ACC112 (cell line): Measurements from ENCODE around the gene CPSF4.

Experiments used
- H2AFZ ChIP-seq: fragments of 200-600 bp; sonication (generic); one replicate; pipeline ENCODE4 v1.6.0; 2017; ENCODE audit warnings: antibody characterized with exemption, low read length; ENCODE audit not compliant: unreplicated experiment
- H3K27ac ChIP-seq: fragments of 200-600 bp; sonication (generic); 2 replicates; pipeline ENCODE4 v1.5.1; 2014; ENCODE audit warnings: low read depth, mild to moderate bottlenecking, antibody characterized with exemption, low read length, moderate library complexity
- H3K27me3 ChIP-seq: fragments of 200-600 bp; sonication (generic); 2 replicates; pipeline ENCODE4 v1.6.1; 2014; ENCODE audit warnings: mild to moderate bottlenecking, antibody characterized with exemption, low read length, moderate library complexity, mixed read lengths; ENCODE audit not compliant: insufficient read depth
- H3K36me3 ChIP-seq: fragments of 200-600 bp; sonication (generic); 2 replicates; pipeline ENCODE4 v1.6.1; 2016; ENCODE audit warnings: mild to moderate bottlenecking, antibody characterized with exemption, low read length, moderate library complexity, mixed read lengths; ENCODE audit not compliant: insufficient read depth
- H3K4me1 ChIP-seq: fragments of 200-600 bp; sonication (generic); one replicate; pipeline ENCODE4 v1.6.1; 2016; ENCODE audit warnings: low read length, mixed read lengths; ENCODE audit not compliant: insufficient read depth, unreplicated experiment, control insufficient read depth
- H3K4me3 ChIP-seq: fragments of 200-600 bp; sonication (generic); 2 replicates; pipeline ENCODE4 v1.5.1; 2014; ENCODE audit warnings: mild to moderate bottlenecking, low read depth, low read length
- H3K79me2 ChIP-seq: fragments of 200-600 bp; sonication (generic); one replicate; pipeline ENCODE4 v1.6.0; 2016; ENCODE audit warnings: low read length; ENCODE audit not compliant: control insufficient read depth, unreplicated experiment, insufficient read depth

The CPSF4 gene

DNA sequence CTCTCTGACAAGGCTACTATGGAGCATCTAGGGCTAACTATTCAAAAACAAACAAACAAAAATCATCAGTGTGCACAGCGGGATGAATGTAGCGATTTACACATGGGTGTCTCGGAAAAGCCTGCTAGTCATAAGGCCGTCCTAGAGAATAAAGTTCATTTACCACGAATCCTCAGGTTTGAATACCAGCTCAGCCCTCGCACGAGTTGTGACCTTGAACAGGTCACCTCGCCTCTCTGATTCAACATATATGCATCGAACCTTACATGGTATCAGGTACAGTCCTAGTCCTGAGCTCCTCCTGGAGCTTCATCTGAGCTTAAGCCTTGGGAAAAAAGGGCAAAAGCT is 26.7 kb downstream of the CPSF4 start:
- peaks cover 57% of the 10 kb centered on the region for H3K79me2 ChIP-seq

GRCh38 chr7:99468336-99468918 is 29.7 kb downstream of the CPSF4 start:
- Histone ChIP-seq H3K27ac (no peak overlapping the region), H3K4me1 (no peaks in the 10 kb centered on the region), H3K36me3 (peaks cover 5% of the 10 kb centered on the region; the same call in 1 of the 2 replicates), H3K27me3 (no peaks in the 10 kb centered on the region), H3K79me2 (peaks cover 36% of the 10 kb centered on the region), H2AFZ (no peak overlapping the region), H3K4me3 (no peak overlapping the region)

More for the DNA sequence above, 26.7 kb downstream of the CPSF4 start:
- H3K27ac ChIP-seq = peak overlapping the region; percentile 54; the same call in 1 of the 2 replicates
- H3K27me3 ChIP-seq = no peaks in the 10 kb centered on the region
- peak overlapping the region; percentile 98 for H3K4me3 ChIP-seq
- H3K4me1 ChIP-seq = no peaks in the 10 kb centered on the region
- peaks cover 9% of the 10 kb centered on the region for H3K36me3 ChIP-seq
- peak overlapping the region; percentile 89 for H2AFZ ChIP-seq

- H2AFZ ChIP-seq = no peak overlapping the region
- H3K27me3 ChIP-seq = no peaks in the 10 kb centered on the region
- H3K36me3 ChIP-seq = no peaks in the 10 kb centered on the region
- peaks cover 6% of the 10 kb centered on the region for H3K4me1 ChIP-seq
- peaks cover 35% of the 10 kb centered on the region for H3K79me2 ChIP-seq
- no peak overlapping the region for H3K27ac ChIP-seq
- H3K4me3 ChIP-seq = no peak overlapping the region
Measured at GRCh38 chr7:99469381-99470065, 30.8 kb downstream of the CPSF4 start.

DNA sequence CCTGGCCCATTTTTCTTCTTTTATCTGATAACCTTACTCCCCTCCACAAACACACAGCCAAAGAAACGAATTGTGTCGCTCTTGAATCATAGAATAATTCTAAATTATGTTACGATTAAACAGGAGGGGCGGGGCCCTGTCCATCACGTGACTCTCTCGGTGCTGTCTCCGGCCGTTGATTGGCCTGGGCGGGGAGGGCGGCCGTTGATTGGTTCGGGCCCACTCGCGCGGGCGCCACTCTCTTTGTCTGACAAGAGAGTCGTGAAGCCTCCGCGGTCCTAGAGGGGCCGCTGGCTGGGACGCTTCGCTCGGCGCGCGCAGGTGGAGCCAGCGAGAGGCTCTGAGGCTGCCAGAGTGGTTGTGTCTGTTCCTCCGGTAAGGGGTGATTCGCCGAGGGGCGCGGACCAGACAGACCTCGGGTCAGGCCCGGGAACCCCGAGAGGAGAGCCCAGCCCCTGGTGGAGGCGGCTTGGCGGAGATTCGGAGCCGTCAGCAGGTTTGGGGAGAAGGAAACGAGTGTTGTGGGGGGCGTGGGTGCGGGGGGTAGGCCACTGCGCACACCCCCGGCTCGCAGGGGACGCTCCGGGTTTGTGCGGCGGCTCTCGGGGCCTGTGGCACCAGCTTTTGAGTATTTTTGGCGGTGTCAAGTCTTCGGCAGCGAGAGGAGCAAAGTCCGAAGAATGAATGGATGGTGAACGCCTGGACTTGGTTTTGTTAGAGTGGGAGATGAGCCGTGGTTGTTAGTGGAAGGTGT is 34.0 kb downstream of the CPSF4 start, which contains the start of gene ZNF789:
Gene ZNF789 (plus strand): TSS at position 330 of the 754 bp plus-strand sequence. CDS start 3,567 bp downstream, outside the sequence.
- Histone ChIP-seq H3K36me3 (no peaks in the 10 kb centered on the region), H3K27me3 (no peaks in the 10 kb centered on the region), H3K27ac (peak within 1 kb of the TSS; percentile 55), H3K4me3 (peak within 1 kb of the TSS; percentile 89), H3K79me2 (peaks cover 38% of the 10 kb centered on the region), H2AFZ (peak within 1 kb of the TSS; percentile 98), H3K4me1 (peaks cover 6% of the 10 kb centered on the region)

GRCh38 chr7:99473315-99473596 is 34.5 kb downstream of the CPSF4 start:
- no peaks in the 10 kb centered on the region for H3K36me3 ChIP-seq
- peak overlapping the region; percentile 98 for H2AFZ ChIP-seq
- no peaks in the 10 kb centered on the region for H3K27me3 ChIP-seq
- peaks cover 6% of the 10 kb centered on the region for H3K4me1 ChIP-seq
- H3K4me3 ChIP-seq = peak overlapping the region; percentile 89
- H3K27ac ChIP-seq = peak overlapping the region; percentile 22; the same call in 1 of the 2 replicates
- peaks cover 42% of the 10 kb centered on the region for H3K79me2 ChIP-seq

DNA sequence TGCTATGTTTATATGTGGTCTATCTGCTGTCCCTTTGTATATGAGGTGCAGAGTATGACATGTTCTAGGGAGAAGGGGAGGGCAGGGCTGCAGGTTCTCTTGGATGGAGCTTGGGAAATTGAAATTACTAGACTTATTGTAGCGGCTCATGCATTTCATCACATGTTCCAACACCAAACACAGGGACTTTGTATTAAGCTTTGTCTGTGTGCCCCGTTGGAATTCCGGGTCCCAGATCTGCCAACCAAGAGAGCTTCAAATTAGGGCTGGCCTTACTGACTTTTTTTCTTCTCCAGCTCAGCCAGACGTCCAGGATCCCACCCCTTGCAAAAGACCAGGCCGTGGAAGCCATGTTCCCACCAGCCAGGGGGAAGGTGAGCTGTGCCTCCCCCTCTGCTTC is 37.4 kb downstream of the CPSF4 start:
- Histone ChIP-seq H3K27me3 (no peaks in the 10 kb centered on the region), H3K36me3 (peaks cover 4% of the 10 kb centered on the region; the same call in 1 of the 2 replicates), H3K79me2 (peaks cover 46% of the 10 kb centered on the region), H3K4me1 (peaks cover 6% of the 10 kb centered on the region), H2AFZ (no peak overlapping the region), H3K4me3 (no peak overlapping the region), H3K27ac (no peak overlapping the region)

- H3K4me3 ChIP-seq = no peak overlapping the region
- no peaks in the 10 kb centered on the region for H3K27me3 ChIP-seq
- no peak overlapping the region for H2AFZ ChIP-seq
- peaks cover 4% of the 10 kb centered on the region for H3K4me1 ChIP-seq
- no peak overlapping the region for H3K27ac ChIP-seq
- peaks cover 4% of the 10 kb centered on the region; the same call in 1 of the 2 replicates for H3K36me3 ChIP-seq
- peaks cover 36% of the 10 kb centered on the region for H3K79me2 ChIP-seq
Measured at GRCh38 chr7:99478464-99479440, 40.0 kb downstream of the CPSF4 start.

DNA sequence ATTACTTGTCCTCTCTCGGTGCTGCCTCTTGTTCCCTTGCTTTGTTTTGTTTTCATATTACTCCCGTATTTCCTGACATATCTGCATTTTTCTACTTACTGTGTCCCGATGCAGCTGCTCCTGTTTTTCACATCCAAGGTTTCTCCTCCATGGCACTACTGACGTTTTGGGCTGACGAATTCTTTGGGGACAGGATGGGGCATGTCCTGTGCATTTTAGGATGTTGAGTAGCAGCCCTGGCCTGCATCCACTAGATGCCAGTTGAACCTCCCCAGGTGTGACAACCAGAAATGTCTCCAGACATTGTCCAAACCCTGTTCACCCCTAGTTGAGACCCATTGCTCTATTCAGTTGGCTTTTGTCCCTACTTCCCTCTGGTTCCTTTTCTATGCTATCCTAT is 46.4 kb downstream of the CPSF4 start:
- H2AFZ ChIP-seq = no peak overlapping the region
- H3K27me3 ChIP-seq = no peaks in the 10 kb centered on the region
- peaks cover 25% of the 10 kb centered on the region for H3K36me3 ChIP-seq
- H3K79me2 ChIP-seq = no peaks in the 10 kb centered on the region
- H3K4me3 ChIP-seq = no peak overlapping the region
- H3K4me1 ChIP-seq = no peaks in the 10 kb centered on the region
- no peak overlapping the region for H3K27ac ChIP-seq

GRCh38 chr7:99489235-99489634 is 50.5 kb downstream of the CPSF4 start:
- peaks cover 40% of the 10 kb centered on the region for H3K36me3 ChIP-seq

GRCh38 chr7:99490878-99491277 is 52.1 kb downstream of the CPSF4 start:
- Histone ChIP-seq H3K36me3 (peaks cover 48% of the 10 kb centered on the region), H3K79me2 (peaks cover 2% of the 10 kb centered on the region), H3K27me3 (no peaks in the 10 kb centered on the region), H3K4me3 (no peak overlapping the region), H2AFZ (no peak overlapping the region), H3K4me1 (no peaks in the 10 kb centered on the region), H3K27ac (no peak overlapping the region)

More at GRCh38 chr7:99489235-99489634, 50.5 kb downstream of the CPSF4 start:
- H3K27me3 ChIP-seq = no peaks in the 10 kb centered on the region
- peaks cover 2% of the 10 kb centered on the region for H3K79me2 ChIP-seq
- H3K4me3 ChIP-seq = no peak overlapping the region
- no peak overlapping the region for H3K27ac ChIP-seq
- no peaks in the 10 kb centered on the region for H3K4me1 ChIP-seq
- H2AFZ ChIP-seq = no peak overlapping the region
